GM19468 (cell line): ENCODE data around the gene KIAA0513.

Experiments used
- ATAC-seq: cut with Tn5 transposase; IDR thresholded peaks from one replicate; pipeline ENCODE4 v1.9.1; 2021; ENCODE audit warnings: mild to moderate bottlenecking, moderate library complexity, moderate number of reproducible peaks; ENCODE audit not compliant: unreplicated experiment; ENCODE audit errors: extremely low read depth

KIAA0513 gene

GRCh38 chr16:85027349-85027957 lies at the start of gene KIAA0513:
Gene KIAA0513, plus strand, starts transcription at chr16:85027795. Its CDS starts 39,277 bp downstream, at chr16:85067072.
- no peak for ATAC-seq

DNA sequence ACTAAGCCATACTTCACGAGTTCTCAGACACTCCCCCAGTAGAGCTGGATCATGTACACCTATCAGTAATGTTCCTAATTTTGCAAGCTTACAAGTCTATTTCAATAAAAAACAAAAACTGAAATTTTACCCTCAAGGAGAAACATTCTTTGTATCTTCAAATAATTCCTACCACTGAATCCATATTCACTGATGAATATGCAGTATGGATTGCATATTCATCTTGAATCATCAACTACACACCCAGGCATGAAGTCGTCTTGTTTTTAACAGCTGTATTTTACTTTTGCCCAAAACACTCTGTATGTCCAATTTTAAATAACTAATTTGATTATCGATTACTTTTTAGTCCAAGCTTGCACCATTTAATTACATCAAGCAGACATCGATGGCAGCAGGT lies 48.1 kb upstream of the KIAA0513 start:
- no peak for ATAC-seq

DNA sequence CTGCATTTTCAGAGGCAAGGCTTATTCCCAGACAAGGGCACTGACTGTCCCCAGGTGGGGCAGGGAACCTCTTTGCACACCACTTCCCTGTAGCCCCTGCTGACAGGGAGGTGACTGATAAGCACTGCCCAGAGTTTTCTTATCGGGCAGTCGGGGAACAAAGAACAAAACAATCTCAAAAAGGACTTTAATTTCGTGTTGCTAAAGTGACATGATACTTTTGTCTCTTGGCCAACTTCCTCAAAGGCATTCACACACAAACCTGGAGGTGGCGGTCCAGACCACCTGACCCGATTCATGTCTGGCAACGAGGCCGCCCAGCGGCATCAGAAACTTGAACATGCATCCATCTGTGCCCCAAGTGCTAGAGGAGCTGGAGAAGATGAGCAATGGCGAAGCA lies 45.2 kb upstream of the KIAA0513 start:
- no peak for ATAC-seq

- no peak for ATAC-seq
Observed at GRCh38 chr16:84985079-84986065, 42.2 kb upstream of the KIAA0513 start.

DNA sequence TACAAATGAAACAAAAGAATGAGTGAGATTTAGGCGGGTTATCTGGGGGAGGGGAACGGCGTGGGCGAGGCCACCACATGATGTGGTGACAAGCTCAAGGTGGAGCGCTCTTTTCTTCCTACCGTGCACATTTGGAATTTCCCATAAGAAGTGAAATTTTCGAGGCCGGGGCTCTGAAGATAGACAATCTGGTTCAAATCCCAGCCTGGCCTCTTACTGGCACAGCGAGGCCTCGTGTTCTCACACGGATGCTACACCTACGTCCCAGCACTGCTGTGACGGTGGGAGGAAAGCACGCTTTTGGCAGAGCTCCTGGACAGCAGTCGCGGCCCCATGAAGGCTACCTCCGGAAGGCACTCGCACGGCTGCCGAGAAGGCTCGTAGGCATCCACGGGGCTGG lies 41.5 kb upstream of the KIAA0513 start:
- no peak for ATAC-seq

GRCh38 chr16:84986879-84987278 lies 40.7 kb upstream of the KIAA0513 start:
- no peak for ATAC-seq

GRCh38 chr16:84988328-84989080 lies 39.1 kb upstream of the KIAA0513 start:
- no peak for ATAC-seq

GRCh38 chr16:84989749-84990620 lies 37.6 kb upstream of the KIAA0513 start:
- no peak for ATAC-seq

DNA sequence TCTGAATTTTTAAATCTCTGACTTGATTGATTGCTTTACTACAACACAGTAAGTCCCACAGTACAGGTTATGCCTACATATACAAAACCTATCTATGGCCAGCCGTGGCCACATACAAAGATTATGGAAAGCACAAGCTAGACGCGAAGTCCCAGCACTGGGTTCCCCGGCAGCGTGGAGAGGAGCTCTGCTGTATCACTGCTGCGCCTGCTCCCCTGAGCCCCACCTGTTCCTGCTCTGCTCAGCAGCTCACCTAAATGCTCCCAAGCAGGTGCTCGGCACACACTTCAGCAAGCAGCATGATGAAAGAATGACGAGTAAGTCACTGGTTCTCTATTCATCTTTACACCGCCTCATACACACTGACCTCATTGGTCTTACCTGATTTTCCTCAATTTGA lies 36.8 kb upstream of the KIAA0513 start:
- no peak for ATAC-seq

DNA sequence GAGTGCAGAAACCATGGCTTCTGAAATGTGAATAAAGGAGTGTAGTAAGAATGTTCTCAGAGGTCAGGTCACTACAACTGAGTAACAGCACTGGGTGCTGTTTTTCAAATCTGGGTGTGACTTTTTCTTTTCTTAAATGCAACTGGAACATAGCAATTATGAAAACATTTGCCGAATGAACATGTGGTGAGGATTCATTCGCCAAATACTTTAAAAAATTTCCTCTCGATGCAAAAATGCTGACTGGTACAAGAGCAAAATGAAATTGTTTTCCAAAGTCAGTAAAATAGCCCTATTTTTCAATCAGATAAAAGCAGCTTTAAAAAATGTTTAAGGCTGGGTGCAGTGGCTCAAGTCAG lies 34.9 kb upstream of the KIAA0513 start:
- ATAC-seq, result no peak

- ATAC-seq, result no peak
Observed at GRCh38 chr16:84993926-84994325, 33.7 kb upstream of the KIAA0513 start.

DNA sequence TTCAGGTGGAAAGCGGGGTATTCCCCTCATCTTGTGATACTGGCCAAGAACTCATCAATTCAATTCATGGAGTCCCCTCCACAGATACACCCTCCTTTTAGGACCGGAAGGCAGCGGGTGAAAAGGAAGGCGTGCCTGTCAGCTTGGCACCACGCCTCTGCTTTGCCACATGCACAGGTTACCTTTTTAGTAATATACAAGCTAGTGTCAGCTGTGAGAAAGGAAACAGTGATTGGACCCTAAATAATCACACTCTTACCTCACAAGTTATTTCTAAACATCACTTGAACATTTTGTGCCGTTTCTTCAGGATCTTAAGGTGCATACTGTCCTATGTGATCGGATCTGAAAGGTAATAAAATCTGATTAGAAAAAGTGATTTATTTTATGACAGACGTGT lies 31.9 kb upstream of the KIAA0513 start:
- ATAC-seq, result no peak

GRCh38 chr16:84996365-84996764 lies 31.2 kb upstream of the KIAA0513 start:
- no peak for ATAC-seq

DNA sequence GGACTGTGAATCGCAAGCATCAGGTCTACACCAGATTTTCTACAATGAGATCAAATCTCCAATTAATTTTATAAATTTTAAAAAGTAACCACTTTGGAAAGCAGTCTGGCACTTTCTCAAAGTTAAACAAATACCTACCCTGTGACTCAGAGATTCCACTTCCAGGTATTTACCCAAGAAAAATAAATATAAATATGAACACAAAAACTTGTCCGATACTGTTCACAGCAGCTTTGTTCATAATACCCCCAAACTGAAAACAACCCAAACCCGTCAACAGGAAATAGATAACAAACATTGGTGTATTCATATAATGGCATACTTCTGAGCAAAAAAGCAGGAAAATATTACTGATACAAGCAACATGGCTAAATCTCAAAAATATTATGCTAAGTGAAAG lies 28.4 kb upstream of the KIAA0513 start:
- ATAC-seq, result no peak

- ATAC-seq, result no peak
Observed at GRCh38 chr16:84999857-85000480, 27.6 kb upstream of the KIAA0513 start.

- no peak for ATAC-seq
Observed at GRCh38 chr16:85002099-85002541, 25.5 kb upstream of the KIAA0513 start.

- ATAC-seq, result no peak
Observed at GRCh38 chr16:85002608-85003007, 25.0 kb upstream of the KIAA0513 start.

- no peak for ATAC-seq
Observed at GRCh38 chr16:85003076-85003475, 24.5 kb upstream of the KIAA0513 start.
